Measurements from ENCODE around the gene LSM7. TPM values are rescaled to one million over a fixed set of nuclear protein-coding genes. Genes with fewer than 3 reads are reported as not detected.

The LSM7 gene
- total RNA-seq, 1 donor from 2014 or later, result 76.6 TPM

GRCh38 chr19:2280633-2281264, 47.6 kb downstream of the LSM7 start:
- DNase-seq (ENCODE audit: low spot score), result no peak

- DNase-seq (ENCODE audit: low spot score), result no peak
Observed at GRCh38 chr19:2278459-2279158, 49.8 kb downstream of the LSM7 start.

- DNase-seq (ENCODE audit: low spot score), result no peak
Observed at GRCh38 chr19:2277138-2277537, 51.2 kb downstream of the LSM7 start.

- no peak for DNase-seq (ENCODE audit: low spot score)
Observed at GRCh38 chr19:2276429-2276986, 51.9 kb downstream of the LSM7 start.

GRCh38 chr19:2275588-2276428, 52.6 kb downstream of the LSM7 start:
- DNase-seq (ENCODE audit: low spot score), result no peak

- peak; percentile 51 for DNase-seq (ENCODE audit: low spot score)
Observed at GRCh38 chr19:2274931-2275535, 53.4 kb downstream of the LSM7 start.

- no peak for DNase-seq (ENCODE audit: low spot score)
Observed at GRCh38 chr19:2274185-2274711, 54.1 kb downstream of the LSM7 start.

DNA sequence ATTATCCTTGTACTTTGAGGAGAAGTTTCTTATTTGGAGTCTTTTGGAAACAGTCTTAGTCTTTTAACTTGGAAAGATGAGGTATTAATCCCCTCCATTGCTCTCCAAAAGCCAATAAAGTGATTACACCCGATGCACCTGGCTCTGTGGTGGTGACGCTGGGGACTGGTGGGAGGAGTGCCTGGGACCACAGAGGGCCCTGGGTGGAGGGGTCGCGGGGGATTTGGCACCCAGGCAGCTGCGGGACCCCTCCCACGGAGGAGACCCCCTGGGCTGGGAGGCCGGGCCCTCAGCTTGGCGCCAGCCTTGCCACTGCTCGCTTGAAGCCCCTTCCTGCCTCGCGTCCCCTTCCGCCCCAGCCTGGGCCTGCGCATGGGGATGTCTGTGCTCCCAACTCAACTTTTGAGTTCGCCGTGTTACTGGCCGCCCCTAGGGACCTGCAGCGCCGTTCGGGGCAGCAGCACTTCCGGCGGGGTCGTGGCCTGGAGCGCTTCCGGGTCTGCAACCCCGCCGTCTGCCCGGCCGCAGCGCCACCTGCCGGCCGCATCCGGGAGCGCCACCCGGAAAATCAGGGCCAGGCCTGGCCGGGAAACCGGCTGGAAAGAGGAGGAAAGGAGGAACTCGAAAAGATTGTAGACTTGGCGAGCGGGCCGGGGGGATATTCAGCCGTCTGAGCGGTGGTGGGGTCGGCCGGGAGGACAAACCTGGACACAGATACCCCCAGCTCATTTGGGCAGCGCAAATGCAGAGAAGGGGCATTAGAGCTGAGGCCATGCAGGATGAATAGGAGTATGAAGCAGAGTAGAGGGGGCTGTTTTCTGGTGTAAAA, 54.8 kb downstream of the LSM7 start:
- peak; percentile 64 for DNase-seq (ENCODE audit: low spot score)

Other genes starting within 250 kb of the LSM7 start
- 7.7 TPM for gene MOB3A, start 232.3 kb downstream of the LSM7 start, total RNA-seq (ENCODE audit: insufficient read depth, low replicate concordance)
- gene IZUMO4, start 231.7 kb downstream of the LSM7 start, total RNA-seq (ENCODE audit: insufficient read depth, low replicate concordance), result 1.2 TPM
- 46.0 TPM for gene AP3D1, start 177.0 kb downstream of the LSM7 start, total RNA-seq (ENCODE audit: insufficient read depth, low replicate concordance)
- gene DOT1L, start 164.7 kb downstream of the LSM7 start, total RNA-seq (ENCODE audit: insufficient read depth, low replicate concordance), result 6.0 TPM
- gene PLEKHJ1, start 92.3 kb downstream of the LSM7 start, total RNA-seq (ENCODE audit: insufficient read depth, low replicate concordance), result 29.4 TPM
- gene SF3A2, start 91.8 kb downstream of the LSM7 start, total RNA-seq (ENCODE audit: insufficient read depth, low replicate concordance), result 39.7 TPM
- gene AMH, start 79.3 kb downstream of the LSM7 start, total RNA-seq (ENCODE audit: insufficient read depth, low replicate concordance), result 3.1 TPM
- not detected for gene JSRP1, start 72.2 kb downstream of the LSM7 start, total RNA-seq (ENCODE audit: insufficient read depth, low replicate concordance)
- 0.24 TPM for gene PEAK3, start 46.4 kb downstream of the LSM7 start, total RNA-seq (ENCODE audit: insufficient read depth, low replicate concordance)
- gene LINGO3, start 20.4 kb downstream of the LSM7 start, total RNA-seq (ENCODE audit: insufficient read depth, low replicate concordance), result not detected
- 20.5 TPM for gene SPPL2B, start 98 bp upstream of the LSM7 start, total RNA-seq (ENCODE audit: insufficient read depth, low replicate concordance)
- gene TMPRSS9, start 31.7 kb upstream of the LSM7 start, total RNA-seq (ENCODE audit: insufficient read depth, low replicate concordance), result not detected
- 19.7 TPM for gene TIMM13, start 99.0 kb upstream of the LSM7 start, total RNA-seq (ENCODE audit: insufficient read depth, low replicate concordance)
- gene LMNB2, start 128.4 kb upstream of the LSM7 start, total RNA-seq (ENCODE audit: insufficient read depth, low replicate concordance), result 17.8 TPM
- gene GADD45B, start 147.5 kb upstream of the LSM7 start, total RNA-seq (ENCODE audit: insufficient read depth, low replicate concordance), result 58.7 TPM